ENCODE results near the gene MED17. TPM values are rescaled to one million over a fixed set of nuclear protein-coding genes. Genes with fewer than 3 reads are reported as not detected.

The MED17 gene
- total RNA-seq, 1 donor from 2014 or later, result 53.3 TPM

GRCh38 chr11:93843906-93844305 lies 59.8 kb downstream of the MED17 start:
- Mint-ChIP-seq H3K4me1 (ENCODE audit: unreplicated experiment) (peaks cover 10% of the 10 kb centered on the region), H3K27ac (no peak overlapping the region), H3K27me3 (no peaks in the 10 kb centered on the region), H3K4me3 (no peak overlapping the region), H3K36me3 (no peaks in the 10 kb centered on the region), H3K9me3 (no peaks in the 10 kb centered on the region)
- no peak for DNase-seq (ENCODE audit: extremely low spot score, unreplicated experiment)
- TF ChIP-seq, protein P1, sequence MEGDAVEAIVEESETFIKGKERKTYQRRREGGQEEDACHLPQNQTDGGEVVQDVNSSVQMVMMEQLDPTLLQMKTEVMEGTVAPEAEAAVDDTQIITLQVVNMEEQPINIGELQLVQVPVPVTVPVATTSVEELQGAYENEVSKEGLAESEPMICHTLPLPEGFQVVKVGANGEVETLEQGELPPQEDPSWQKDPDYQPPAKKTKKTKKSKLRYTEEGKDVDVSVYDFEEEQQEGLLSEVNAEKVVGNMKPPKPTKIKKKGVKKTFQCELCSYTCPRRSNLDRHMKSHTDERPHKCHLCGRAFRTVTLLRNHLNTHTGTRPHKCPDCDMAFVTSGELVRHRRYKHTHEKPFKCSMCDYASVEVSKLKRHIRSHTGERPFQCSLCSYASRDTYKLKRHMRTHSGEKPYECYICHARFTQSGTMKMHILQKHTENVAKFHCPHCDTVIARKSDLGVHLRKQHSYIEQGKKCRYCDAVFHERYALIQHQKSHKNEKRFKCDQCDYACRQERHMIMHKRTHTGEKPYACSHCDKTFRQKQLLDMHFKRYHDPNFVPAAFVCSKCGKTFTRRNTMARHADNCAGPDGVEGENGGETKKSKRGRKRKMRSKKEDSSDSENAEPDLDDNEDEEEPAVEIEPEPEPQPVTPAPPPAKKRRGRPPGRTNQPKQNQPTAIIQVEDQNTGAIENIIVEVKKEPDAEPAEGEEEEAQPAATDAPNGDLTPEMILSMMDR (conservative IDR thresholded peaks at IDR 0.05), result no peak

GRCh38 chr11:93844568-93844967 lies 60.5 kb downstream of the MED17 start:
- no peak for DNase-seq (ENCODE audit: extremely low spot score, unreplicated experiment)
- Mint-ChIP-seq H3K4me1 (ENCODE audit: unreplicated experiment) (peaks cover 10% of the 10 kb centered on the region), H3K27ac (no peak overlapping the region), H3K9me3 (no peaks in the 10 kb centered on the region), H3K36me3 (no peaks in the 10 kb centered on the region), H3K4me3 (no peak overlapping the region), H3K27me3 (no peaks in the 10 kb centered on the region)
- TF ChIP-seq, protein P1 (conservative IDR thresholded peaks at IDR 0.05), result no peak

DNA sequence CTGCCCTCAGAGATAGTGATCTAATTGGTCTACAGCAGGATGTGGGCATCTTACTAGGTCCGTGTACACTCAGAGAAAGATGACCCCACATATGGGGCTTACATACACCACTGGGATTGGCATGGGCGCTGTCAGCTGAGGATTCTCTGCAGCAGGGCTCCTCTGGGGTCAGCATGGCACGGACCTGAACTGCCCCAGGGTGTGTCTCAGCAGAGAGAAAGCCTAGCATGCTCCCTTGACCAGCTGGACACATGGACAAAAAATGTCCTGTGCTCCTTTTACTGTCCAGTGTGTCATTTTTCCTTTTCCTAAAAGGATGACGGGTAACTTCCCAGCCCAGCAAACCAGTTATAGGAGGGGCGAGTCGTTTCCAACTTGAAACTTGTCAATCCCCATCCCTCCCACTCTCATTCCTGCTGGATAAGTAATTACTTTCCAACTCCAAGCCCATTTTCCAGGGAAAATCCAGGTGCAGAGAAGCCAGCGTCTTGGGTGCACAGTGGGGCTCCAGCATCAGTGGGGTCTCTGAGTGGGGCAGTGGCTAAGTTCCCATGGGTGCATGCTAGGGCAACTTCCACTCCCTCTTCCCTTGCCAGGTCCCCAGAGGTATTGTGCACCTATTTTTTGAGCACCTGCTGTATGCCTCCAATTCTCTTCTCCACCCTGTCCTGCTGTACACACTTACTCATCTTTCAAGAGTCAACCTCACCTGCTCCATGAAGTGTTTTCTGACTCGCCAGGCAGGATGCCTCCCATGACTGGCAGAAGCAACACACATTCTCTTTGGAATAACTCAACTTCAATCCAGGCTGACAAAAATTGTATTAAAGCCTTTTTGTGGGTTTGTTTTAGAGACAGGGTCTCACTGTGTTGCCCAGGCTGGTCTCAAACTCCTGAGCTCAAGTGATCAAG lies 61.4 kb downstream of the MED17 start:
- TF ChIP-seq, protein P1 (conservative IDR thresholded peaks at IDR 0.05), result no peak
- no peaks in the 10 kb centered on the region for H3K9me3 Mint-ChIP-seq
- peaks cover 7% of the 10 kb centered on the region for H3K4me1 Mint-ChIP-seq (ENCODE audit: unreplicated experiment)
- H3K27ac Mint-ChIP-seq, result no peak overlapping the region
- no peak overlapping the region for H3K4me3 Mint-ChIP-seq
- H3K27me3 Mint-ChIP-seq, result no peaks in the 10 kb centered on the region
- H3K36me3 Mint-ChIP-seq, result no peaks in the 10 kb centered on the region
- no peak for DNase-seq (ENCODE audit: extremely low spot score, unreplicated experiment)

- no peak for DNase-seq (ENCODE audit: extremely low spot score, unreplicated experiment)
- H3K9me3 Mint-ChIP-seq, result no peaks in the 10 kb centered on the region
- H3K27ac Mint-ChIP-seq, result no peak overlapping the region
- no peaks in the 10 kb centered on the region for H3K27me3 Mint-ChIP-seq
- TF ChIP-seq, protein P1 (conservative IDR thresholded peaks at IDR 0.05), result no peak
- no peaks in the 10 kb centered on the region for H3K36me3 Mint-ChIP-seq
- no peak overlapping the region for H3K4me3 Mint-ChIP-seq
- peaks cover 6% of the 10 kb centered on the region for H3K4me1 Mint-ChIP-seq (ENCODE audit: unreplicated experiment)
Observed at GRCh38 chr11:93846411-93846810, 62.3 kb downstream of the MED17 start.

DNA sequence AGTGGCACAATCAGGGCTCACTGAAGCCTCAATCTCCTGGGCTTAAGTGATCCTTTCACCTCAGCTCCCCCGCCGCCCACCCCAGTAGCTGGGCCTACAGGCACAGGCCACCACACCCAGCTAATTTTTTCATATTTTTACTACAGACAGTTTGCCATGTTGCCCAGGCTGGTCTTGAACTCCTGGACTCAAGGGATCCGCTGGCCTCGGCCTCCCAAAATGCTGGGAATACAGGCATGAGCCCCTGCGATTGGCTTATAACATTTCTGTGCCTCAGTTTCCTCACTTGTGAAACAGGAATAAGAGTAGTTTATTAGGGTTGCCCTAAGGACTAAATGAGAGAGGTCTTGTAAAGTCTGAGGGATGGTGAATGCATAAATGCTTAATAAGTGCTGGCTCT lies 65.1 kb downstream of the MED17 start:
- Mint-ChIP-seq H3K27ac (no peak overlapping the region), H3K4me3 (peak overlapping the region; percentile 26), H3K4me1 (ENCODE audit: unreplicated experiment) (peaks cover 16% of the 10 kb centered on the region), H3K27me3 (no peaks in the 10 kb centered on the region), H3K9me3 (no peaks in the 10 kb centered on the region), H3K36me3 (no peaks in the 10 kb centered on the region)
- TF ChIP-seq, protein P1 (conservative IDR thresholded peaks at IDR 0.05), result no peak
- no peak for DNase-seq (ENCODE audit: extremely low spot score, unreplicated experiment)

Measured in type B pancreatic cell (in vitro differentiated cells).